Ectodermal cell (in vitro differentiated cells): ENCODE data around the gene LRRFIP2.
"Not testable (repeated sequence)": the region's sequence is repeated elsewhere in the genome, so short reads cannot be mapped to it uniquely, and the experiment has no call there.

Experiments
- H3K27ac ChIP-seq: 2 replicates; pipeline ENCODE4 v1.7.0; 2013; ENCODE audit warnings: mild to moderate bottlenecking, low read depth, low read length; ENCODE audit not compliant: insufficient read depth, poor library complexity, severe bottlenecking
- H3K27me3 ChIP-seq: 2 replicates; pipeline ENCODE4 v1.7.0; 2013; ENCODE audit warnings: mild to moderate bottlenecking, low read length; ENCODE audit not compliant: insufficient read depth, control insufficient read depth, poor library complexity, severe bottlenecking
- H3K36me3 ChIP-seq: one replicate; pipeline ENCODE4 v1.7.0; 2013; ENCODE audit warnings: low read length; ENCODE audit not compliant: control insufficient read depth, insufficient read depth
- H3K4me1 ChIP-seq: one replicate; pipeline ENCODE4 v1.7.0; 2013; ENCODE audit warnings: low read length; ENCODE audit not compliant: control insufficient read depth, insufficient read depth
- H3K4me3 ChIP-seq: 2 replicates; pipeline ENCODE4 v1.7.0; 2013; ENCODE audit warnings: low read depth, low read length, control low read depth; ENCODE audit not compliant: insufficient read depth
- H3K9me3 ChIP-seq: 2 replicates; pipeline ENCODE4 v1.7.0; 2013; ENCODE audit warnings: mild to moderate bottlenecking, low read length, moderate library complexity; ENCODE audit not compliant: control insufficient read depth
- WGBS, 2 experiments: methylation state at CpG; one replicate each; pipeline ENCODE4 v1.1.7; 2013; ENCODE audit warnings: missing lambda C conversion rate in 2 of 2; 5-methylcytosine and 5-hydroxymethylcytosine counted together

LRRFIP2 gene

DNA sequence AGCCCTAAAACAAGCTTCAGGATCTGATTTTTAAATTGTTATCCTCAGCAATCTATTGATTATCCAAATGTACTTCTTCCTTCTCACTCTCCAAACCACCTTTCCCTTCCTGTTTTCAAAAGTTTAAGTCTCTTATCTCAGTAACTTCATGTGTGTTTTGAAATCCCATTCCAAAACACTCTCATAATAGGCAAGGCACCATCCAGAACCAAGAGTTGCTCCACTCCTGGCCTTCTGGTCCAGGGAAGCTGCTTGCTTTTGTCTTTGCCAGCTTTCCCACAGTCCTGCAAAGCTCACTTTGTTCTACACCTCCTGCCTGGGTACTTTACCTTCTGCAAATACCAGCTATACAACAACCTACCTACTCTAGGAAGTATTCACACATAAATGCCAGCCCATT is 117.6 kb downstream of the LRRFIP2 start:
- H3K9me3 ChIP-seq, result no peaks in the 10 kb centered on the region
- no peak overlapping the region for H3K4me3 ChIP-seq
- H3K36me3 ChIP-seq, result peaks cover 6% of the 10 kb centered on the region
- H3K27me3 ChIP-seq, result no peaks in the 10 kb centered on the region
- no peak overlapping the region for H3K27ac ChIP-seq
- no peaks in the 10 kb centered on the region for H3K4me1 ChIP-seq

DNA sequence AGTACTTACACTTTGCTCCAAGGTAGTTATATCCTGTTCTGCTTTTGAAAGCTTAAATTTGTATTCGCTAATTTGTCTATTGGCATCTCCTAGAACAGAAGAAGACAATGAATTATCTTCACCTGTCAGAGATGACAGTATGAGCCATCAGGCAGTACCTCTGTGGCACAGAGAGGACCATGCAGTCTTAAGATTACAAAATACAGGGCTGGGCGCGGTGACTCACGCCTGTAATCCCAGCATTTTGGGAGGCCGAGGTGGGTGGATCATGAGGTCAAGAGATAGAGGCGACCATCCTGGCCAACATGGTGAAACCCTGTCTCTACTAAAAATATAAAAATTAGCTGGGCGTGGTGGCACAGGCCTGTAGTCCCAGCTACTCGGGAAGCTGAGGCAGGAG is 119.3 kb downstream of the LRRFIP2 start:
- H3K27ac ChIP-seq, H3K9me3 ChIP-seq, H3K27me3 ChIP-seq, H3K4me1 ChIP-seq, H3K4me3 ChIP-seq: not testable (repeated sequence)
- 91 to 92% methylated on average over 8 of the region's 8 CpGs for WGBS, 2 experiments
- peaks cover 11% of the 10 kb centered on the region for H3K36me3 ChIP-seq

DNA sequence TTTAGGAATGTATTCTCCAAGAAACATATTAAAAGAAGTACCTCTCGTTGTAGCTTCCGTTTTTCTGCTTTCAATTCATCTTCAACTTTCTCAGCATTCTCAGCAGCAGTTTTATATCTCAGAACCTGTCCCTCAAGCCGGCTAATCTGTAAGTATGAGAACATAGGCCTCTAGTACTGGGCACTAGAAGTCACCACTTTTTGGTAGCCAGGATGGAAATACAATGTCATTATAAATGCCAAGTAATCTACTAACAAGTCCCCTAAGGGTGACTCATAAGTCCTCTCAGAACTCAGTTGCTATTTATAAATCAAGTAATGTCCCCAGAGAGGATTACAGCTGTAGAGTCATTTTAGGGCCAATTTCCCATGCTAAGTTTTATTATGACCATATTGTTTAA is 120.0 kb downstream of the LRRFIP2 start:
- no peaks in the 10 kb centered on the region for H3K9me3 ChIP-seq
- H3K27ac ChIP-seq, result no peak overlapping the region
- H3K4me1 ChIP-seq, result no peaks in the 10 kb centered on the region
- peaks cover 15% of the 10 kb centered on the region for H3K36me3 ChIP-seq
- H3K27me3 ChIP-seq, result no peaks in the 10 kb centered on the region
- no peak overlapping the region for H3K4me3 ChIP-seq
- WGBS, 2 experiments, result 77 to 78% methylated on average over 3 of the region's 3 CpGs

DNA sequence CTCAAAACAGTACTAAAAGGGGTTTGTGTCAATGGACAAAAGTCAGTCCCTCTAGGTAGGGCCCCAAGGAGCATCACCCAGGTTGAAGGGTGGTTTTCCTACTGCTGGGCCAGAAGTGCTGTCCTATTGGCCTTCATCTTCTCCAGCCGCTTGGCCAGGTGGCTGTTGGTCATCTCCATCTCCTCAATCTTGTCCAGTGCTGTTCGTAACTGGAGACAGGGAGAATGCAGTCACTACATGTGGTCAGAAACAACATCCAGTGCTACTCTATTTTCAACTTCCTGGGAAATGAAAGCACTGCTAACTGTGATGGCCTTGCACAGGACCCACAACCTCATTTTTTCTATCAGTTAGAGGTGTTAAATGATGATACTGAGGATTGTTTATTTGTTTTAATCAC is 120.6 kb downstream of the LRRFIP2 start:
- no peaks in the 10 kb centered on the region for H3K9me3 ChIP-seq
- WGBS, 2 experiments, result 93 to 97% methylated on average over 2 of the region's 2 CpGs
- no peaks in the 10 kb centered on the region for H3K4me1 ChIP-seq
- H3K36me3 ChIP-seq, result peaks cover 15% of the 10 kb centered on the region
- H3K4me3 ChIP-seq, result no peak overlapping the region
- H3K27me3 ChIP-seq, result no peaks in the 10 kb centered on the region
- no peak overlapping the region for H3K27ac ChIP-seq

DNA sequence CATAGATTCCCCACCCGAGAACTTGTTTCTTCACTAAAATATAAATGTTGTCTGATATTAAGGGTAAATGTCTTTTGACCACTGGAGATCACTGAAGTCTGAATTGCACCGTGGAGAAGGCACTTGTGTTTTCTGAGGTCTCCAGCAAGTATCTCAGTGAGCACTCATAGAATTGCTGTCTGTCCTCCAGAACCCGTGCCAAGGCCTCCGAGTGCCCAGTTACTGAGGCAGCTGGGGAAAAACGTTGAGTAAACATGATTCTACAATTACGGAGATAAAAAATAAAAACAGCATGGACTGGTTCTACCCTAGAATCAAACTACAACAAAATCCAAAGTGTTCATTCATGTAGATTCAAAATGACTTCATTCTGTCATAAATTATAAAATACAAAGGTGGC is 121.0 kb downstream of the LRRFIP2 start:
- 74 to 76% methylated on average over 5 of the region's 6 CpGs for WGBS, 2 experiments
- Histone ChIP-seq H3K9me3 (no peaks in the 10 kb centered on the region), H3K4me1 (no peaks in the 10 kb centered on the region), H3K4me3 (no peak overlapping the region), H3K27ac (no peak overlapping the region), H3K27me3 (no peaks in the 10 kb centered on the region), H3K36me3 (peaks cover 17% of the 10 kb centered on the region)

DNA sequence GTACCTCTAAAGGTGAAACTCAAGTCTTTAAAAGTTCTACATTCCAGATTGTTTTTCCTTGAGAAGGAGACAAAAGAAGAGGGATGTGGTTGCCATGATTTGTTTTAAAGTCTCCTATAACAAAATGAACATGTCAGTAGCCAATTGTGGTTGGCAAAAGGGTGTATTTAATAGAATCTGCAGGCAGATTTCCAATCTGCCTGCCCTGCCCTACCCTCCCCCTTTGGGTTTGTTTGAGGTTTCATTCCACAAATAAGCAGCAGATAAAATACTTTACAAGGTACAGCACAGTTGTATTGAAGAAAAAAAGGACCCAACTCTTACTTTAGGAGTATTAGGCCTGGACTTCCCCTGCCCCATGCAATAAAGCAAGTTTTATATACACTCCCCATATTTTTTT is 121.5 kb downstream of the LRRFIP2 start:
- H3K9me3 ChIP-seq, result no peaks in the 10 kb centered on the region
- H3K27me3 ChIP-seq, result no peaks in the 10 kb centered on the region
- no peak overlapping the region for H3K27ac ChIP-seq
- H3K4me1 ChIP-seq, result no peaks in the 10 kb centered on the region
- no peak overlapping the region for H3K4me3 ChIP-seq
- peaks cover 20% of the 10 kb centered on the region for H3K36me3 ChIP-seq

DNA sequence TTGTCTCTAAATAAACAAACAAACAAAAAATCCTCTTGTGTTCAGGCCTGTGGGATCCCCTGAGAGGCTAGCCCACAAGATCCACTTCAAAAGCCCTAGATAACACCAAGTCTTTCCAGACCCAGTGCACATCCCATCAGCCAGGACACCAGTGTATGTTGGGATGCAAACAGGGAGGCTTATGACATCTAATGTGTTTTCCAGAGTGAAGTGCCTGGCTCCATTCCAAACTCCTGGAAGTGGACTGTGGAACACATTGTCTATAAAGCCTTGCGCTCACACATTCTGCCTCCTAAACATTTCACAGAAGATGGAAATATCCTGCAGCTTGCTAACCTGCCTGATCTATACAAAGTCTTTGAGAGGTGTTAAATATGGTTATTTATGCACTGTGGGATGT is 124.1 kb downstream of the LRRFIP2 start:
- no peak overlapping the region for H3K27ac ChIP-seq
- peaks cover 20% of the 10 kb centered on the region for H3K36me3 ChIP-seq
- no peaks in the 10 kb centered on the region for H3K4me1 ChIP-seq
- H3K4me3 ChIP-seq, result no peak overlapping the region
- WGBS, 2 experiments, result 94 to 100% methylated on average over 1 of the region's 1 CpG
- H3K9me3 ChIP-seq, result no peaks in the 10 kb centered on the region
- no peaks in the 10 kb centered on the region for H3K27me3 ChIP-seq

DNA sequence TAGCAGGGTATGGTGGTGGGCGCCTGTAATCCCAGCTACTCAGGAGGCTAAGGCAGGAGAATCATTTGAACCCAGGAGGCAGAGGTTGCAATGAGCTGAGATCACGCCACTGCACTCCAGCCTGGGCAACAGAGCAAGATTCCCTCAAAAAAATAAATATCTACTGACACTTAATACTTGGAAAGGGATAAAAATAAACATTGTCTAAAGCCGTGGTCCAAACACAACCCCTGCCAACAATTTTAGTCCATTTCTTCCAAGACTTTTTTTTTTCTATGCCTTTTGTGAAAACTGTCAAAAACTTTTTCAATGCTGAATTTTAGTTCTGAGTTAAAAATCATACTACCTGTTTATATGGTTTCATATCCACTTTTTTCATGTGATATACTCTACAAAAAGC is 131.7 kb downstream of the LRRFIP2 start:
- peaks cover 20% of the 10 kb centered on the region for H3K36me3 ChIP-seq

DNA sequence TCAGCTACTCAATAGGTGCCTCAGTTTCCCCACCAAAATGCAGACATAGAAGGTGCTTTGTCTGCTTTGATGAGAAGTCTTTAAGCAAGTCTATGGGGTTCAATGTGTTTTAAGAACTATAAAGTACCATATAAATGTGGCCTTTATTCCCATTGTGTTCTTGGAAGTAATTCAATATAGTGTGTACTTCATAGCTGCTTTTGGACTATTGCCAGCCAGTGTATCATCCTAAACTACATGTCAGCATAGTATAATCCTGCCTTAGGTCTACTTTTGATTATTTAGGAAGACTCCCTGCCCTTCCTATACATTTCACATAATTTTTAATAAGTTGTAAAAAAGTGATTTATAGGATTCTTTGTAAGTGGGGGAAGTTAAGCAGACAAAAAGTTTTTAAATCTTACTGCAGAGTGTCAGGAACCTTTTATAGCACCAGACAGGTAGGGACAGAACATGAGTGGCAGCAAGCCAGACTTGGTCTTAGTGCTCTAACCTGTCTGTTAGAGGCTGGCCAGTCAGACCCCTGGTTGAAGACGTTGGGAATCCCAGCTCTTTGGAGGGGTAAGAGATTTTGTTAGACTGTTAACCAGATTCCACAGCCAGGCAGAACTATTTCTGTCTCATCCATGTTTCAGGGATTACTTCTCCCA is 132.7 kb downstream of the LRRFIP2 start:
- no peaks in the 10 kb centered on the region for H3K4me1 ChIP-seq
- peaks cover 26% of the 10 kb centered on the region for H3K36me3 ChIP-seq
- no peak overlapping the region for H3K4me3 ChIP-seq
- WGBS, 2 experiments, result 96 to 100% methylated on average over 1 of the region's 1 CpG
- H3K27ac ChIP-seq, result no peak overlapping the region
- no peaks in the 10 kb centered on the region for H3K27me3 ChIP-seq
- no peaks in the 10 kb centered on the region for H3K9me3 ChIP-seq

More for the DNA sequence above, 131.7 kb downstream of the LRRFIP2 start:
- not testable (repeated sequence) for H3K27me3 ChIP-seq, H3K4me1 ChIP-seq, H3K27ac ChIP-seq, H3K4me3 ChIP-seq, H3K9me3 ChIP-seq
- WGBS, 2 experiments, result 90 to 98% methylated on average over 3 of the region's 3 CpGs

DNA sequence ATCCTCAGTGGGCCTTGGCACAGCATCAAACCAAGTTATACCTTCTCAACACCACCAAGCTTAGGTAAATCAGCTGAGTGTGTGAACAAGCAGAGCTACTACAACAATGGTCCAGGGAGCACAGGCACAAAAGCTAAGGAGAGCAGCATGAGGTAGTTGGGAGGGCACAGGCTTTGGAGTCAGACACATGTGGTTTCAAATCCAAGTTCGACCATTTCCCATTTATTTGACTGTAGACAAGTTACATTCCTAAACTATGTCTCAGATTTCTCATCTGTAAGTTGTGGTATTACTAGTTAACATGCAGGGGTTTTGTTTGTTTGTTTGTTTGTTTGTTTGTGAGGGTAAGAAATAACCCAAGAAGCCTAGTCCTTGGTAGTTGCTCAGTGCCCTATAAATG is 134.2 kb downstream of the LRRFIP2 start:
- H3K27me3 ChIP-seq, result no peaks in the 10 kb centered on the region
- H3K36me3 ChIP-seq, result peaks cover 37% of the 10 kb centered on the region
- WGBS, 2 experiments, result 92 to 94% methylated on average over 1 of the region's 1 CpG
- H3K4me3 ChIP-seq, result no peak overlapping the region
- no peaks in the 10 kb centered on the region for H3K4me1 ChIP-seq
- H3K9me3 ChIP-seq, result no peaks in the 10 kb centered on the region
- H3K27ac ChIP-seq, result no peak overlapping the region
